Endothelial cell of umbilical vein (primary cell): ENCODE results near the gene HOXC12. TPM values are rescaled to one million over a fixed set of nuclear protein-coding genes. Genes with fewer than 3 reads are reported as not detected.

ENCODE experiments used
- BruUV-seq: library from RNA; stranded (reverse); fragments of 400-500 nt; replicated peaks from 2 replicates; lab custom pipeline; 2021; lab: Mats Ljungman, UMichigan
- CTCF ChIA-PET: fragments of 300-600, 350-600 bp; sonication (Branson Sonifier 250); formaldehyde crosslinking; loops from one replicate; lab custom pipeline; 2021; ENCODE audit warnings: antibody characterized with exemption, inconsistent platforms; lab: Charles Lee
- POLR2A ChIA-PET: fragments of 300-600, 350-600 bp; sonication (Branson Sonifier 250); formaldehyde crosslinking; loops from one replicate; lab custom pipeline; 2021; ENCODE audit warnings: antibody characterized with exemption, inconsistent platforms; lab: Charles Lee
- DNase-seq: peaks from one replicate; pipeline ENCODE4 v3.0.0-alpha.2; 2011; ENCODE audit warnings: low read depth, low spot score
- FAIRE-seq: peaks from 2 replicates; lab custom pipeline; 2011; peaks lifted over from hg19 to GRCh38; lab: Jason Lieb, UNC
- H2AFZ ChIP-seq: 2 replicates; pipeline ENCODE4 v1.6.0; 2012; ENCODE audit warnings: low read depth, low read length, control low read depth, inconsistent platforms
- H3K27ac ChIP-seq: 2 replicates; pipeline ENCODE4 v1.5.1; 2011; ENCODE audit warnings: low read depth, mild to moderate bottlenecking, control low read depth, low read length, moderate library complexity; ENCODE audit not compliant: insufficient read depth
- H3K27me3 ChIP-seq, 2 experiments: 2 replicates each; pipeline versions ENCODE4 v1.6.0 to v1.6.1; 2011; ENCODE audit warnings: low read length in 2 of 2, mixed read lengths in 1 of 2; ENCODE audit not compliant: control insufficient read depth in 2 of 2, insufficient read depth in 2 of 2
- H3K36me3 ChIP-seq, 2 experiments: 2 replicates in 1 of 2; 3 replicates in 1 of 2; pipeline ENCODE4 v1.5.1; 2011; ENCODE audit warnings: low read length in 2 of 2, mild to moderate bottlenecking in 1 of 2, moderate library complexity in 1 of 2; ENCODE audit not compliant: control insufficient read depth in 2 of 2, insufficient read depth in 2 of 2; ENCODE audit errors: extremely low read depth in 1 of 2
- H3K4me1 ChIP-seq: 3 replicates; pipeline ENCODE4 v1.5.1; 2011; ENCODE audit warnings: mild to moderate bottlenecking, low read length; ENCODE audit not compliant: control insufficient read depth, insufficient read depth; ENCODE audit errors: extremely low read depth
- H3K4me2 ChIP-seq: 2 replicates; pipeline ENCODE4 v1.6.1; 2011; ENCODE audit warnings: low read length, control low read depth, mixed read lengths; ENCODE audit not compliant: insufficient read depth
- H3K4me3 ChIP-seq, 3 experiments: fragments of 200-600 bp in 1 of 3; sonication (generic), shearing (Covaris generic) in 1 of 3; replicated peaks in 1 of 3; 2 replicates each; pipeline ENCODE4 v1.5.1; 2011 to 2016; ENCODE audit warnings: control low read depth in 3 of 3, low read length in 3 of 3, mild to moderate bottlenecking in 2 of 3, inconsistent platforms in 1 of 3, low read depth in 1 of 3, moderate library complexity in 1 of 3; ENCODE audit not compliant: insufficient read depth in 1 of 3
- H3K79me2 ChIP-seq: 2 replicates; pipeline ENCODE4 v1.6.0; 2012; ENCODE audit warnings: low read length, inconsistent platforms; ENCODE audit not compliant: control insufficient read depth, insufficient read depth
- H3K9ac ChIP-seq: replicated peaks from 2 replicates; pipeline ENCODE3; 2011; ENCODE audit warnings: low read length, control low read depth; ENCODE audit not compliant: insufficient read depth; ENCODE audit errors: extremely low read depth
- H3K9me1 ChIP-seq: replicated peaks from 3 replicates; pipeline ENCODE4 v1.6.0; 2011; ENCODE audit warnings: mild to moderate bottlenecking, low read length; ENCODE audit not compliant: control insufficient read depth, insufficient read depth; ENCODE audit errors: extremely low read depth
- H3K9me3 ChIP-seq: replicated peaks from 2 replicates; pipeline ENCODE4 v1.5.1; 2012; ENCODE audit warnings: low read length, inconsistent platforms; ENCODE audit not compliant: control insufficient read depth, insufficient read depth
- H4K20me1 ChIP-seq: replicated peaks from 2 replicates; pipeline ENCODE3; 2011; ENCODE audit warnings: mild to moderate bottlenecking, low read length; ENCODE audit not compliant: control insufficient read depth, insufficient read depth; ENCODE audit errors: extremely low read depth
- EZH2 ChIP-seq: IDR thresholded peaks from 2 replicates; pipeline ENCODE4 v1.6.1; 2012; ENCODE audit warnings: borderline replicate concordance, low read depth, mild to moderate bottlenecking, moderate library complexity, low read length, inconsistent platforms; ENCODE audit not compliant: severe bottlenecking
- FOS ChIP-seq: IDR thresholded peaks from 2 replicates; pipeline ENCODE4 v1.6.1; 2011; ENCODE audit warnings: mild to moderate bottlenecking, low read length, moderate library complexity, borderline replicate concordance; ENCODE audit not compliant: insufficient read depth
- GATA2 ChIP-seq: IDR thresholded peaks from 2 replicates; pipeline ENCODE4 v1.7.0; 2011; ENCODE audit warnings: low read depth, mild to moderate bottlenecking, moderate library complexity, mixed read lengths, low read length; ENCODE audit not compliant: insufficient read length, insufficient read depth
- JUN ChIP-seq: IDR thresholded peaks from 2 replicates; pipeline ENCODE4 v1.6.1; 2011; ENCODE audit warnings: borderline replicate concordance, low read depth; ENCODE audit not compliant: insufficient read length, insufficient read depth
- MAX ChIP-seq: IDR thresholded peaks from 2 replicates; pipeline ENCODE4 v1.6.1; 2011; ENCODE audit not compliant: insufficient read depth, insufficient read length
- MYC ChIP-seq: IDR thresholded peaks from one replicate; pipeline ENCODE4 v1.6.1; 2011; ENCODE audit warnings: mild to moderate bottlenecking, low read depth, low read length
- POLR2A ChIP-seq: IDR thresholded peaks from 2 replicates; pipeline ENCODE4 v1.6.1; 2012; ENCODE audit warnings: low read depth, mild to moderate bottlenecking, control low read depth, low read length
- POLR2AphosphoS5 ChIP-seq: IDR thresholded peaks from 2 replicates; pipeline ENCODE4 v1.6.1; 2012; ENCODE audit warnings: low read depth, mild to moderate bottlenecking, control low read depth, low read length, moderate library complexity; ENCODE audit not compliant: insufficient read depth
- dilution Hi-C: fragments of 300-500 bp; cut with MboI; formaldehyde crosslinking; loops from one replicate; pipeline ENCODE4 v1.15.0; 2019; ENCODE audit warnings: low sequenced_read_pairs; ENCODE audit not compliant: extremely low pct_ligation_motif_present
- intact Hi-C: fragments of 100-400 bp; cut with micrococcal nuclease; formaldehyde crosslinking; loops from one replicate; pipeline ENCODE4 v1.10.0; 2022
- polyA plus RNA-seq, 4 experiments: library from polyadenylated mRNA; depleted of rRNA in 3 of 4; stranded (reverse) in 3 of 4; unstranded in 1 of 4; fragments of >200 nt; gene quantifications; 2 replicates each; pipeline versions ENCODE4 v1.2.1 to v1.2.3, GENCODE V29; 2011 to 2012; ENCODE audit warnings: missing spikeins in 1 of 4
- total RNA-seq: library from RNA; stranded (reverse); gene quantifications from 2 replicates; pipeline ENCODE4 v1.2.3, GENCODE V29; 2021
- TF ChIP-seq, protein P1 (sequence below), 2 donors: IDR thresholded peaks; 1 replicate in 1 of 2; 2 replicates in 1 of 2; pipeline ENCODE4 v1.5.1; 2011; ENCODE audit warnings: low read length in 2 of 2, mild to moderate bottlenecking in 2 of 2, moderate library complexity in 2 of 2, control low read depth in 1 of 2, inconsistent platforms in 1 of 2, low read depth in 1 of 2; ENCODE audit not compliant: insufficient read depth in 1 of 2; ENCODE audit errors: extremely low read depth in 1 of 2

HOXC12 gene
- total and polyA plus RNA-seq, 2 donors (not counting 3 experiments of a cell fraction or from before 2014, with no cell fraction given): not detected

- ChIA-PET POLR2A (no interaction called here), CTCF (no interaction called here)
- Histone ChIP-seq H3K4me1 (no peaks in the 10 kb centered on the region), H3K36me3 (no peaks in the 10 kb centered on the region), H3K9me3 (no peaks in the 10 kb centered on the region), H4K20me1 (no peaks in the 10 kb centered on the region), H3K9me1 (no peaks in the 10 kb centered on the region), H3K4me2 (no peak overlapping the region), H3K9ac (no peak overlapping the region), H3K27me3 (peaks cover 90 to 100% of the 10 kb centered on the region in 2 experiments), H2AFZ (no peak overlapping the region), H3K27ac (no peak overlapping the region), H3K79me2 (no peaks in the 10 kb centered on the region), H3K4me3 (no peak overlapping the region)
- TF ChIP-seq POLR2A (no peak), MAX (no peak), MYC (no peak), JUN (no peak), FOS (no peak), EZH2 (no peak), POLR2AphosphoS5 (no peak), GATA2 (no peak)
- TF ChIP-seq, protein P1, sequence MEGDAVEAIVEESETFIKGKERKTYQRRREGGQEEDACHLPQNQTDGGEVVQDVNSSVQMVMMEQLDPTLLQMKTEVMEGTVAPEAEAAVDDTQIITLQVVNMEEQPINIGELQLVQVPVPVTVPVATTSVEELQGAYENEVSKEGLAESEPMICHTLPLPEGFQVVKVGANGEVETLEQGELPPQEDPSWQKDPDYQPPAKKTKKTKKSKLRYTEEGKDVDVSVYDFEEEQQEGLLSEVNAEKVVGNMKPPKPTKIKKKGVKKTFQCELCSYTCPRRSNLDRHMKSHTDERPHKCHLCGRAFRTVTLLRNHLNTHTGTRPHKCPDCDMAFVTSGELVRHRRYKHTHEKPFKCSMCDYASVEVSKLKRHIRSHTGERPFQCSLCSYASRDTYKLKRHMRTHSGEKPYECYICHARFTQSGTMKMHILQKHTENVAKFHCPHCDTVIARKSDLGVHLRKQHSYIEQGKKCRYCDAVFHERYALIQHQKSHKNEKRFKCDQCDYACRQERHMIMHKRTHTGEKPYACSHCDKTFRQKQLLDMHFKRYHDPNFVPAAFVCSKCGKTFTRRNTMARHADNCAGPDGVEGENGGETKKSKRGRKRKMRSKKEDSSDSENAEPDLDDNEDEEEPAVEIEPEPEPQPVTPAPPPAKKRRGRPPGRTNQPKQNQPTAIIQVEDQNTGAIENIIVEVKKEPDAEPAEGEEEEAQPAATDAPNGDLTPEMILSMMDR (IDR thresholded peaks at IDR 0.05; ENCODE audit: extremely low read depth in 1 of 2, insufficient read depth in 1 of 2, low read depth in 1 of 2, low read length in 2 of 2): no peak
- intact Hi-C loops: no loop called here
- FAIRE-seq: no peak
- no peak for DNase-seq
- no TSS peak for BruUV-seq
- dilution Hi-C loops: no loop called here
Measured at GRCh38 chr12:53931844-53932581, 22.7 kb upstream of the HOXC12 start.
